Peyer's patch (tissue), 4 donors: ENCODE data around the gene RCCD1. TPM values are rescaled to one million over a fixed set of nuclear protein-coding genes. Genes with fewer than 3 reads are reported as not detected.

Experiments
- DNase-seq, 3 donors: peaks; one replicate each; pipeline ENCODE4 v3.0.0-alpha.2; 2017 to 2019
- H3K27ac ChIP-seq, 4 donors: fragments of 200-600 bp; sonication (generic); one replicate each; pipeline ENCODE4 v1.5.1; 2016 to 2019
- H3K27me3 ChIP-seq, 2 donors: fragments of 200-600 bp; sonication (generic); one replicate each; pipeline ENCODE4 v1.5.1; 2019
- H3K36me3 ChIP-seq, 3 donors: fragments of 200-600 bp; sonication (generic); one replicate each; pipeline ENCODE4 v1.5.1; 2016 to 2019
- H3K4me1 ChIP-seq, 4 donors: fragments of 200-600 bp; sonication (generic); one replicate each; pipeline ENCODE4 v1.5.1; 2016 to 2019
- H3K4me3 ChIP-seq, 4 donors: fragments of 200-600 bp; sonication (generic); 1 replicate in 3 of 4; 2 replicates in 1 of 4; pipeline ENCODE4 v1.5.1; 2016 to 2019; ENCODE audit warnings: mild to moderate bottlenecking in 1 of 4
- H3K9me3 ChIP-seq, 4 donors: fragments of 200-600 bp; sonication (generic); one replicate each; pipeline ENCODE4 v1.5.1; 2016 to 2019; ENCODE audit warnings: mild to moderate bottlenecking in 1 of 4
- CTCF ChIP-seq, 6 experiments: fragments of 450-650 bp in 4 of 6; fragments of 200-600 bp in 2 of 6; sonication (generic) in 1 of 6; IDR thresholded peaks; one replicate each; pipeline ENCODE4 v1.5.1; 2017 to 2019; ENCODE audit warnings: antibody characterized with exemption in 6 of 6, mild to moderate bottlenecking in 3 of 6, moderate library complexity in 1 of 6
- POLR2A ChIP-seq, 2 donors: fragments of 450-650 bp; IDR thresholded peaks; one replicate each; pipeline ENCODE4 v1.5.1; 2017; ENCODE audit warnings: antibody characterized with exemption in 2 of 2, mild to moderate bottlenecking in 2 of 2, moderate library complexity in 2 of 2
- total RNA-seq, 4 donors: library from RNA; depleted of rRNA; stranded (reverse); fragments of >200 nt; gene quantifications; one replicate each; pipeline ENCODE4 v1.1.0, GENCODE V29; 2016

Gene RCCD1
- total RNA-seq, 4 donors from 2014 or later: 10.2 to 23.1 (median 20.1) TPM

- H3K4me1 ChIP-seq: no peaks in the 10 kb centered on the region
- peaks cover 0 to 99% (median 0%) of the 10 kb centered on the region in 3 donors for H3K36me3 ChIP-seq
- no peaks in the 10 kb centered on the region for H3K9me3 ChIP-seq
- no peak for TF ChIP-seq POLR2A (IDR thresholded peaks at IDR 0.05)
- TF ChIP-seq CTCF (IDR thresholded peaks at IDR 0.05): no peak
- peak in 2 of 3 donors; percentile 20 to 67 for DNase-seq
- no peaks in the 10 kb centered on the region for H3K27me3 ChIP-seq
- no peak overlapping the region for H3K4me3 ChIP-seq
- peak overlapping the region in 1 of 4 donors; percentile 3 for H3K27ac ChIP-seq
Measured at GRCh38 chr15:90915808-90916440, 38.8 kb upstream of the RCCD1 start.

- Histone ChIP-seq H3K27ac (peak overlapping the region in 1 of 4 donors; percentile 3), H3K36me3 (peaks cover 0 to 99% (median 0%) of the 10 kb centered on the region in 3 donors), H3K9me3 (no peaks in the 10 kb centered on the region), H3K4me3 (no peak overlapping the region), H3K27me3 (no peaks in the 10 kb centered on the region), H3K4me1 (no peaks in the 10 kb centered on the region)
- TF ChIP-seq CTCF (IDR thresholded peaks at IDR 0.05) (no peak), POLR2A (IDR thresholded peaks at IDR 0.05) (no peak)
- DNase-seq: no peak
Measured at GRCh38 chr15:90916461-90916860, 38.2 kb upstream of the RCCD1 start.

- no peaks in the 10 kb centered on the region for H3K9me3 ChIP-seq
- H3K27ac ChIP-seq: no peak overlapping the region
- no peaks in the 10 kb centered on the region for H3K27me3 ChIP-seq
- peaks cover 0 to 95% (median 0%) of the 10 kb centered on the region in 3 donors for H3K36me3 ChIP-seq
- no peak overlapping the region for H3K4me3 ChIP-seq
- no peaks in the 10 kb centered on the region for H3K4me1 ChIP-seq
- TF ChIP-seq POLR2A (IDR thresholded peaks at IDR 0.05) (no peak), CTCF (IDR thresholded peaks at IDR 0.05) (no peak)
- DNase-seq: no peak
Measured at GRCh38 chr15:90917569-90917968, 37.1 kb upstream of the RCCD1 start.

GRCh38 chr15:90918034-90918788, 36.5 kb upstream of the RCCD1 start:
- no peak for DNase-seq
- peaks cover 0 to 88% (median 0%) of the 10 kb centered on the region in 3 donors for H3K36me3 ChIP-seq
- TF ChIP-seq POLR2A (IDR thresholded peaks at IDR 0.05) (no peak), CTCF (IDR thresholded peaks at IDR 0.05) (no peak)
- H3K27ac ChIP-seq: no peak overlapping the region
- H3K4me3 ChIP-seq: no peak overlapping the region
- H3K27me3 ChIP-seq: no peaks in the 10 kb centered on the region
- no peaks in the 10 kb centered on the region for H3K9me3 ChIP-seq
- no peaks in the 10 kb centered on the region for H3K4me1 ChIP-seq

GRCh38 chr15:90918835-90919234, 35.8 kb upstream of the RCCD1 start:
- no peak for DNase-seq
- no peak overlapping the region for H3K4me3 ChIP-seq
- no peak for TF ChIP-seq POLR2A (IDR thresholded peaks at IDR 0.05)
- TF ChIP-seq CTCF (IDR thresholded peaks at IDR 0.05): no peak
- no peaks in the 10 kb centered on the region for H3K9me3 ChIP-seq
- H3K4me1 ChIP-seq: no peaks in the 10 kb centered on the region
- H3K27me3 ChIP-seq: no peaks in the 10 kb centered on the region
- H3K36me3 ChIP-seq: peaks cover 0 to 82% (median 0%) of the 10 kb centered on the region in 3 donors
- no peak overlapping the region for H3K27ac ChIP-seq
